A549 (cell line): ENCODE data around the gene TAF1B. TPM values are rescaled to one million over a fixed set of nuclear protein-coding genes. Genes with fewer than 3 reads are reported as not detected.
A peak's percentile ranks its signal among the peaks of the same experiment; 100 is the strongest.

Experiments
- ATAC-seq, 2 experiments: fragments of 200-7000 bp in 1 of 2; fragments of >200 bp in 1 of 2; cut with Nextera tagmentation in 1 of 2; cut with Tn5 transposase in 1 of 2; 3 replicates each; pipeline versions ENCODE4 v1.8.0 to v1.9.1; 2018 to 2020; ENCODE audit warnings: mild to moderate bottlenecking in 1 of 2, moderate library complexity in 1 of 2
- CTCF ChIA-PET: fragments of 300-600 bp; sonication (Branson Sonifier 250); formaldehyde crosslinking; extraction: SDS; loops from one replicate; lab custom pipeline; 2021; ENCODE audit warnings: antibody characterized with exemption, inconsistent platforms; lab: Yijun Ruan, JAX
- POLR2A ChIA-PET: fragments of 350-600 bp; formaldehyde crosslinking; extraction: SDS; loops from one replicate; lab custom pipeline; 2021; ENCODE audit warnings: antibody characterized with exemption, inconsistent platforms; lab: Yijun Ruan, JAX
- DNase-seq, 2 experiments: peaks; one replicate each; pipeline versions ENCODE4 v3.0.0 to v3.0.0-alpha.2; 2011 to 2016; ENCODE audit warnings: low read depth in 1 of 2, low spot score in 1 of 2
- FAIRE-seq: peaks from 2 replicates; lab custom pipeline; 2011; peaks lifted over from hg19 to GRCh38; lab: Jason Lieb, UNC
- H3K27ac ChIP-seq, 2 experiments: fragments of >200 bp; sonication (Bioruptor Twin); formaldehyde crosslinking; 3 replicates each; pipeline ENCODE4 v1.5.1; 2016 to 2017
- H3K4me1 ChIP-seq: fragments of >200 bp; sonication (Bioruptor Twin); formaldehyde crosslinking; 3 replicates; pipeline ENCODE4 v1.6.1; 2016
- H3K4me2 ChIP-seq: fragments of >200 bp; sonication (Bioruptor Twin); formaldehyde crosslinking; 3 replicates; pipeline ENCODE4 v1.6.1; 2016
- H3K4me3 ChIP-seq: fragments of >200 bp; sonication (Bioruptor Twin); formaldehyde crosslinking; 3 replicates; pipeline ENCODE4 v1.5.1; 2016
- H3K9me3 ChIP-seq: fragments of >200 bp; sonication (Bioruptor Twin); formaldehyde crosslinking; 3 replicates; pipeline ENCODE4 v1.6.1; 2016
- BHLHE40 ChIP-seq: IDR thresholded peaks from 2 replicates; pipeline ENCODE4 v1.6.1; 2012; ENCODE audit warnings: low read depth, low read length, inconsistent platforms
- CBX2 ChIP-seq: fragments of 200-600 bp; sonication (generic); IDR thresholded peaks from 2 replicates; pipeline ENCODE4 v1.6.1; 2016; ENCODE audit warnings: low read depth, mild to moderate bottlenecking, borderline replicate concordance
- CBX8 ChIP-seq: fragments of 200-600 bp; sonication (generic); IDR thresholded peaks from 2 replicates; pipeline ENCODE4 v1.6.1; 2016
- CHD4 ChIP-seq: fragments of 200-600 bp; sonication (generic); IDR thresholded peaks from 2 replicates; pipeline ENCODE4 v1.6.1; 2016; ENCODE audit warnings: antibody characterized with exemption, mild to moderate bottlenecking, borderline replicate concordance
- EHF ChIP-seq: fragments of 250-450 bp; sonication (Bioruptor Pico); IDR thresholded peaks from 2 replicates; pipeline ENCODE4 v1.5.0; 2020; ENCODE audit warnings: mild to moderate bottlenecking
- EP300 ChIP-seq, 2 experiments: fragments of >200 bp; sonication (Bioruptor Twin); formaldehyde crosslinking; IDR thresholded peaks; 2 replicates in 1 of 2; 3 replicates in 1 of 2; pipeline ENCODE4 v1.6.1; 2016 to 2017
- GATA3 ChIP-seq: IDR thresholded peaks from 2 replicates; pipeline ENCODE4 v1.6.1; 2012; ENCODE audit warnings: borderline replicate concordance
- HOXB5 ChIP-seq: fragments of 250-450 bp; sonication (Bioruptor Pico); IDR thresholded peaks from 2 replicates; pipeline ENCODE4 v1.5.0; 2020; ENCODE audit warnings: mild to moderate bottlenecking, moderate library complexity
- JUN ChIP-seq, 2 experiments: fragments of >200 bp; sonication (Bioruptor Twin); formaldehyde crosslinking; IDR thresholded peaks; 2 replicates in 1 of 2; 3 replicates in 1 of 2; pipeline ENCODE4 v1.6.1; 2016 to 2017
- MAFK ChIP-seq: fragments of 450-650 bp; IDR thresholded peaks from 2 replicates; pipeline ENCODE4 v1.6.1; 2014; ENCODE audit not compliant: partially characterized antibody
- MYC ChIP-seq: IDR thresholded peaks from 2 replicates; pipeline ENCODE4 v1.6.1; 2012; ENCODE audit warnings: mild to moderate bottlenecking, inconsistent platforms, low read length, improper control_type of control experiment, borderline replicate concordance
- NPAS2 ChIP-seq: fragments of 250-450 bp; sonication (Bioruptor Pico); IDR thresholded peaks from 2 replicates; pipeline ENCODE4 v1.8.0; 2022; ENCODE audit warnings: mild to moderate bottlenecking, moderate library complexity, borderline replicate concordance
- PHF8 ChIP-seq: fragments of 200-600 bp; sonication (generic); IDR thresholded peaks from 2 replicates; pipeline ENCODE4 v1.6.1; 2016; ENCODE audit warnings: low read depth, mild to moderate bottlenecking, antibody characterized with exemption, moderate library complexity, borderline replicate concordance
- POLR2A ChIP-seq: IDR thresholded peaks from 2 replicates; pipeline ENCODE4 v1.6.1; 2012; ENCODE audit warnings: mild to moderate bottlenecking, low read length
- RAD21 ChIP-seq, 2 experiments: fragments of >200 bp in 1 of 2; sonication (Bioruptor Twin) in 1 of 2; formaldehyde crosslinking in 1 of 2; IDR thresholded peaks in 1 of 2; conservative IDR thresholded peaks in 1 of 2; 2 replicates in 1 of 2; 3 replicates in 1 of 2; pipeline ENCODE4 v1.6.1; 2012 to 2018; ENCODE audit warnings: inconsistent platforms in 1 of 2
- RNF2 ChIP-seq: fragments of 200-600 bp; sonication (generic); IDR thresholded peaks from 2 replicates; pipeline ENCODE4 v1.6.1; 2016; ENCODE audit warnings: low read depth, mild to moderate bottlenecking, antibody characterized with exemption, moderate library complexity, borderline replicate concordance
- SMC3 ChIP-seq: fragments of >200 bp; sonication (Bioruptor Twin); formaldehyde crosslinking; IDR thresholded peaks from 3 replicates; pipeline ENCODE4 v1.6.1; 2018; ENCODE audit warnings: inconsistent platforms
- SREBF2 ChIP-seq: fragments of 450-650 bp; IDR thresholded peaks from 2 replicates; pipeline ENCODE4 v1.6.1; 2014; ENCODE audit warnings: mild to moderate bottlenecking, moderate library complexity
- TFCP2L1 ChIP-seq: fragments of 250-450 bp; sonication (Bioruptor Pico); IDR thresholded peaks from 2 replicates; pipeline ENCODE4 v1.5.0; 2021; ENCODE audit warnings: mild to moderate bottlenecking
- ZNF302 ChIP-seq: fragments of 250-450 bp; sonication (Bioruptor Pico); IDR thresholded peaks from 2 replicates; pipeline ENCODE4 v1.9.0; 2021; ENCODE audit warnings: inconsistent platforms, mild to moderate bottlenecking, moderate library complexity
- ZSCAN20 ChIP-seq: fragments of 250-450 bp; sonication (Bioruptor Pico); IDR thresholded peaks from 2 replicates; pipeline ENCODE4 v1.8.0; 2022; ENCODE audit warnings: mild to moderate bottlenecking, moderate library complexity
- WGBS: methylation state at CpG from one replicate; pipeline ENCODE4 v1.1.6; 2017; ENCODE audit errors: missing lambda C conversion rate; 5-methylcytosine and 5-hydroxymethylcytosine counted together
- polyA plus RNA-seq, 4 experiments: library from polyadenylated mRNA; depleted of rRNA in 3 of 4; stranded (reverse); fragments of >200 nt; fragmentation: RNase III in 1 of 4; extraction: RNeasy Plus Mini Kit Qiagen cat#74134 plus additional on column Dnase treatment in 1 of 4; gene quantifications; 2 replicates in 3 of 4; 3 replicates in 1 of 4; pipeline ENCODE4 v1.2.3, GENCODE V29; 2011 to 2017
- TF ChIP-seq, protein P1 (sequence below): IDR thresholded peaks from 2 replicates; pipeline ENCODE4 v1.6.1; 2012
- TF ChIP-seq, protein P2 (sequence below): IDR thresholded peaks from 2 replicates; pipeline ENCODE4 v1.6.1; 2012; ENCODE audit warnings: low read depth, borderline replicate concordance
- TF ChIP-seq, protein P3 (sequence below): fragments of >200 bp; sonication (Bioruptor Twin); formaldehyde crosslinking; IDR thresholded peaks from 3 replicates; pipeline ENCODE4 v1.5.1; 2016
- TF ChIP-seq, protein P4 (sequence below): fragments of >200 bp; sonication (Bioruptor Twin); formaldehyde crosslinking; IDR thresholded peaks from 2 replicates; pipeline ENCODE4 v1.6.1; 2016
- TF ChIP-seq, protein P5 (sequence below): fragments of 250-450 bp; sonication (Bioruptor Pico); IDR thresholded peaks from 2 replicates; pipeline ENCODE4 v1.5.0; 2020; ENCODE audit warnings: low read depth, mild to moderate bottlenecking, moderate library complexity

The TAF1B gene
- polyA plus RNA-seq, 2 of the 4 experiments (the other 2 are of a cell fraction) = 40.6 to 51.7 TPM

DNA sequence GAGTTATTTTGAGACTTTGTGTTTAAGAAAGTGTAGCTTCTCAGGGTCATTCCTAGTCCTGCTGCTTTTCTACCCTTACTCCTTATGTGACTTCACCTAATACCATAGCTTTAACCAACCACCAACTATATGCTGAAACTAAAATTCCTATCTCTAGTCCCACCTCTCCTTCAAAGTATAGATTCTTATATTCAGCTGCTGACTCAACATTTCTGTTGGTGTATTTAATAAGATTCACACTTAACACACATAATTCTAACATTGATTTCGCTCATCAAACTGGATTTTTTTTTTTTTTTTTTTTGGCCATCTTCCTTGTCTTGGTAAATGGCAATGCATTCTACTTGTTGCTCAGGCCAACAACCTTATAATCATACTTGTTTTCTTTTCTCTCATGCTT, 30.1 kb downstream of the TAF1B start:
- no peaks in the 10 kb centered on the region for H3K4me1 ChIP-seq
- no peak overlapping the region for H3K27ac ChIP-seq
- no peak for ATAC-seq
- CTCF ChIA-PET = interaction anchor here (0.6 to 1.7 kb wide), 3 partner anchors 10 to 434 kb away, joined by 3 to 9 read pairs (median 3); no protein-coding TSS in a partner anchor
- no peak overlapping the region for H3K4me2 ChIP-seq
- POLR2A ChIA-PET = no interaction called here
- no peak for FAIRE-seq
- TF ChIP-seq MAFK (peak; percentile 47), POLR2A (no peak)
- H3K9me3 ChIP-seq = no peaks in the 10 kb centered on the region
- no peak overlapping the region for H3K4me3 ChIP-seq
- WGBS = 96% methylated on average over 1 of the region's 1 CpG
- DNase-seq = no peak

DNA sequence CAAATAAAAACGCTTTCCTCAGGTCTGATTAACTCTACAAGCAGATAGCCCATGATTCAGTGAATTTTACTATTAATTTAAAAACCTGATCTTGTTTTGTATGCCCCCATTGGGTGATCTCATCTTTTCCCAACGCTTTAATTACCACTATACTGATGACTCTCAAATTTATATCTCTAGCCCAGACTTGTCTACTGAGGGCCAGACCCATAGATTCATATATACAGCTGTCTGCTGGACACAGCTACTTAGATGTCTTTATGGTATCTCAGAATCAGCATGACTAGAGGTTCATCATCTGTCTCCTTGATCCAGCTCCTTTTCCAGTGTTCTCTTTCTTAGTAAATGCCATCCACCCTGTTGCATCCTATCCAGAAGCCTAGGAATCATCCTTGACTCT, 33.8 kb downstream of the TAF1B start:
- CTCF ChIA-PET = interaction anchor here (1.1 to 1.5 kb wide), 5 partner anchors 8 to 63 kb away, joined by 3 to 6 read pairs (median 4); no protein-coding TSS in a partner anchor
- H3K4me3 ChIP-seq = no peak overlapping the region
- FAIRE-seq (no peak), ATAC-seq (no peak)
- no peak overlapping the region for H3K27ac ChIP-seq
- no peaks in the 10 kb centered on the region for H3K4me1 ChIP-seq
- no peak overlapping the region for H3K4me2 ChIP-seq
- TF ChIP-seq, protein P1, sequence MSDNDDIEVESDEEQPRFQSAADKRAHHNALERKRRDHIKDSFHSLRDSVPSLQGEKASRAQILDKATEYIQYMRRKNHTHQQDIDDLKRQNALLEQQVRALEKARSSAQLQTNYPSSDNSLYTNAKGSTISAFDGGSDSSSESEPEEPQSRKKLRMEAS = no peak
- TF ChIP-seq EHF (CRISPR knock-in tag) = no peak
- TF ChIP-seq SMC3 = no peak
- no peak for TF ChIP-seq ZNF302 (CRISPR knock-in tag)
- TF ChIP-seq EP300 (IDR thresholded peaks at IDR 0.05) = no peak
- TF ChIP-seq, protein P2, sequence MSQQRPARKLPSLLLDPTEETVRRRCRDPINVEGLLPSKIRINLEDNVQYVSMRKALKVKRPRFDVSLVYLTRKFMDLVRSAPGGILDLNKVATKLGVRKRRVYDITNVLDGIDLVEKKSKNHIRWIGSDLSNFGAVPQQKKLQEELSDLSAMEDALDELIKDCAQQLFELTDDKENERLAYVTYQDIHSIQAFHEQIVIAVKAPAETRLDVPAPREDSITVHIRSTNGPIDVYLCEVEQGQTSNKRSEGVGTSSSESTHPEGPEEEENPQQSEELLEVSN = no peak
- TF ChIP-seq CBX2 = no peak
- TF ChIP-seq RNF2 = no peak
- TF ChIP-seq HOXB5 (CRISPR knock-in tag) = no peak
- TF ChIP-seq PHF8 = no peak
- TF ChIP-seq MAFK = no peak
- no peak for TF ChIP-seq JUN (IDR thresholded peaks at IDR 0.05)
- TF ChIP-seq, protein P3, sequence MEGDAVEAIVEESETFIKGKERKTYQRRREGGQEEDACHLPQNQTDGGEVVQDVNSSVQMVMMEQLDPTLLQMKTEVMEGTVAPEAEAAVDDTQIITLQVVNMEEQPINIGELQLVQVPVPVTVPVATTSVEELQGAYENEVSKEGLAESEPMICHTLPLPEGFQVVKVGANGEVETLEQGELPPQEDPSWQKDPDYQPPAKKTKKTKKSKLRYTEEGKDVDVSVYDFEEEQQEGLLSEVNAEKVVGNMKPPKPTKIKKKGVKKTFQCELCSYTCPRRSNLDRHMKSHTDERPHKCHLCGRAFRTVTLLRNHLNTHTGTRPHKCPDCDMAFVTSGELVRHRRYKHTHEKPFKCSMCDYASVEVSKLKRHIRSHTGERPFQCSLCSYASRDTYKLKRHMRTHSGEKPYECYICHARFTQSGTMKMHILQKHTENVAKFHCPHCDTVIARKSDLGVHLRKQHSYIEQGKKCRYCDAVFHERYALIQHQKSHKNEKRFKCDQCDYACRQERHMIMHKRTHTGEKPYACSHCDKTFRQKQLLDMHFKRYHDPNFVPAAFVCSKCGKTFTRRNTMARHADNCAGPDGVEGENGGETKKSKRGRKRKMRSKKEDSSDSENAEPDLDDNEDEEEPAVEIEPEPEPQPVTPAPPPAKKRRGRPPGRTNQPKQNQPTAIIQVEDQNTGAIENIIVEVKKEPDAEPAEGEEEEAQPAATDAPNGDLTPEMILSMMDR = no peak
- TF ChIP-seq, all 56 proteins: peak for 0
- H3K9me3 ChIP-seq = no peaks in the 10 kb centered on the region
- POLR2A ChIA-PET = interaction anchor here (0.6 kb wide), 1 partner anchor 9 kb away, joined by 3 read pairs; no protein-coding TSS in a partner anchor
- 67% methylated on average over 2 of the region's 2 CpGs for WGBS
- DNase-seq = no peak

DNA sequence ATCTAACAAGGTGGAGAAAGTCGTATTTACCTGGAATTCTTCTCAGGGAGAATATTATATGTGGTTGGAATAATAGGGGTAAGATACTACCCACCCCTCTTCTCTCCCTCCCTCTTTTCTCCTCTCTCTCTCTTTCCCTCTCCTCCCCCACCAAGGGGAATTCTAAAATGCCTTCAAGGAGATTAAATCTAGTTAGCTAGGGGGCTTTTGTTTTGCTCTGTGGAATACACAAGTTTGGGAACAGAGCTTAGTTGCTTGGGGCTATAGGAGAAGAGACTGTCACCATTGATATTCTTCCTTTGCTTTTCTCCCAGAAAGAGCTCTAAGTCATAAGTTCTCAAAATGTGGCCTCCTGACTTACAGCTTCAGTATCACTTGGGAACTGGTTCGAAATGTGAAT, 34.5 kb downstream of the TAF1B start:
- ATAC-seq = no peak
- Histone ChIP-seq H3K4me1 (no peaks in the 10 kb centered on the region), H3K4me2 (no peak overlapping the region), H3K27ac (no peak overlapping the region), H3K4me3 (no peak overlapping the region), H3K9me3 (no peaks in the 10 kb centered on the region)
- WGBS = 84% methylated on average over 2 of the region's 2 CpGs
- ChIA-PET POLR2A (no interaction called here), CTCF (interaction anchor here (0.7 to 1.5 kb wide), 8 partner anchors 9 to 170 kb away, joined by 3 to 6 read pairs (median 3); no protein-coding TSS in a partner anchor)
- no peak for DNase-seq
- FAIRE-seq = no peak
- TF ChIP-seq CBX8 (no peak), CHD4 (no peak), SREBF2 (no peak), BHLHE40 (no peak), CBX2 (no peak), PHF8 (no peak), NPAS2 (no peak), ZSCAN20 (CRISPR knock-in tag) (no peak), RAD21 (conservative IDR thresholded peaks at IDR 0.05 in 1 of 2, IDR thresholded peaks at IDR 0.05 in 1 of 2) (no peak), GATA3 (no peak), MYC (no peak), POLR2A (no peak), TFCP2L1 (CRISPR knock-in tag) (no peak)
- TF ChIP-seq, protein P4, sequence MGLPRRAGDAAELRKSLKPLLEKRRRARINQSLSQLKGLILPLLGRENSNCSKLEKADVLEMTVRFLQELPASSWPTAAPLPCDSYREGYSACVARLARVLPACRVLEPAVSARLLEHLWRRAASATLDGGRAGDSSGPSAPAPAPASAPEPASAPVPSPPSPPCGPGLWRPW = no peak
- TF ChIP-seq, protein P3 = no peak
- TF ChIP-seq, protein P1 = no peak
- TF ChIP-seq, protein P2 = no peak
- TF ChIP-seq, protein P5, sequence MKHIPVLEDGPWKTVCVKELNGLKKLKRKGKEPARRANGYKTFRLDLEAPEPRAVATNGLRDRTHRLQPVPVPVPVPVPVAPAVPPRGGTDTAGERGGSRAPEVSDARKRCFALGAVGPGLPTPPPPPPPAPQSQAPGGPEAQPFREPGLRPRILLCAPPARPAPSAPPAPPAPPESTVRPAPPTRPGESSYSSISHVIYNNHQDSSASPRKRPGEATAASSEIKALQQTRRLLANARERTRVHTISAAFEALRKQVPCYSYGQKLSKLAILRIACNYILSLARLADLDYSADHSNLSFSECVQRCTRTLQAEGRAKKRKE (CRISPR knock-in tag) = no peak
